Ovary (tissue), 10 donors: Measurements from ENCODE around the gene TASOR. TPM values are rescaled to one million over a fixed set of nuclear protein-coding genes. Genes with fewer than 3 reads are reported as not detected.

Source experiments
- DNase-seq, 5 donors: peaks; one replicate each; pipeline ENCODE4 v3.0.0-alpha.2; 2019 to 2020
- H3K27ac ChIP-seq, 2 donors: fragments of 200-600 bp; one replicate each; pipeline versions ENCODE4 v1.5.1 to v1.8.0; 2019 to 2022
- H3K27me3 ChIP-seq: fragments of 200-600 bp; one replicate; pipeline ENCODE4 v1.8.0; 2022
- H3K36me3 ChIP-seq: fragments of 200-600 bp; sonication (generic); one replicate; pipeline ENCODE4 v1.5.1; 2019
- H3K4me1 ChIP-seq: one replicate; pipeline ENCODE4 v1.8.1; 2013; ENCODE audit warnings: mild to moderate bottlenecking, moderate library complexity; ENCODE audit not compliant: insufficient read depth
- H3K4me3 ChIP-seq: fragments of 200-600 bp; sonication (generic); one replicate; pipeline ENCODE4 v1.5.1; 2017
- H3K9me3 ChIP-seq, 2 donors: fragments of 200-600 bp in 1 of 2; sonication (generic) in 1 of 2; one replicate each; pipeline versions ENCODE4 v1.5.1 to v1.8.1; 2013 to 2019; ENCODE audit warnings: mild to moderate bottlenecking in 1 of 2, moderate library complexity in 1 of 2
- CTCF ChIP-seq, 3 donors: fragments of 450-650 bp in 2 of 3; fragments of 200-600 bp in 1 of 3; IDR thresholded peaks; one replicate each; pipeline versions ENCODE4 v1.5.1 to v1.8.0; 2016 to 2022; ENCODE audit warnings: antibody characterized with exemption in 3 of 3, mild to moderate bottlenecking in 1 of 3
- EP300 ChIP-seq: sonication (generic); formaldehyde crosslinking; IDR thresholded peaks from one replicate; pipeline ENCODE4 v1.6.1; 2017; ENCODE audit warnings: antibody characterized with exemption
- POLR2A ChIP-seq: fragments of 450-650 bp; IDR thresholded peaks from one replicate; pipeline ENCODE4 v1.6.1; 2017; ENCODE audit warnings: antibody characterized with exemption, mild to moderate bottlenecking, moderate library complexity
- WGBS, 3 donors: extraction: QIAGEN DNeasy Blood & Tissue Kit in 1 of 3; methylation state at CpG; one replicate each; pipeline versions ENCODE4 v1.1.5 to v1.1.7; 2013 to 2017; 5-methylcytosine and 5-hydroxymethylcytosine counted together
- intact Hi-C, 4 donors: fragments of 100-400 bp; cut with DNase I; formaldehyde crosslinking; loops; one replicate each; pipeline versions ENCODE4 v1.11.0 to v1.15.1; 2022 to 2023
- long read RNA-seq, 3 donors: library from polyadenylated mRNA in 2 of 3; unstranded in 2 of 3; transcript quantifications; one replicate each; pipeline ENCODE4 v2.0.0 and lab custom pipeline, GENCODE V29; 2021 to 2026
- polyA plus RNA-seq, 2 donors: library from polyadenylated mRNA; stranded (reverse); fragments of 200-250 nt in 1 of 2; fragments of 350-450 nt in 1 of 2; fragmentation: Illumina TruSeq in 1 of 2; extraction: RNeasy Lipid Tissue Mini Kit (QIAGEN cat#74804) in 1 of 2; gene quantifications; one replicate each; pipeline ENCODE4 v1.2.3, GENCODE V29; 2013 to 2014
- total RNA-seq, 7 donors: library from RNA; depleted of rRNA in 2 of 7; stranded (reverse); fragments of >200 nt in 2 of 7; fragmentation: NEBNext Ultra II Directional in 3 of 7; extraction: Animal tissue kit (Norgen Biotek cat#: 25700) in 3 of 7; gene quantifications; one replicate each; pipeline versions ENCODE4 v1.1.0 to v1.2.4, GENCODE V29; 2016 to 2023
- donor health status: DM: no; HTN: no; CAD: no; lungs with moderate emphysema.
- donor health status: DM: no; HTN: no; CAD: no.
- donor health status: Bipolar disorder and iron deficiency.
- donor health status: DM: yes; HTN: yes; CAD: no.
- donor health status: DM: no; HTN: no; CAD: no.
- donor health status: DM: yes; HTN: yes; CAD: no.

The TASOR gene
- total RNA-seq (10 to 100 TPM; 59.6 to 95.5 (median 66.1) TPM), polyA plus RNA-seq (10 to 100 TPM; 27.3 to 40.7 TPM)
- long read RNA-seq, donor 1, partial matches to known transcripts = 10 of 19 reads
- long read RNA-seq, donor 1, other reads (novel, unspliced or antisense) = 9 of 19 reads
- long read RNA-seq, donor 2, full-length matches to known transcripts = 6 of 33 reads
- long read RNA-seq, donor 2, partial matches to known transcripts = 27 of 33 reads
- long read RNA-seq, donor 2, other reads (novel, unspliced or antisense) = 0 of 33 reads
- long read RNA-seq, donor 3, full-length matches to known transcripts = 6 of 26 reads
- long read RNA-seq, donor 3, partial matches to known transcripts = 8 of 26 reads
- long read RNA-seq, donor 3, other reads (novel, unspliced or antisense) = 12 of 26 reads

- 13 to 62% (median 23%) methylated on average over 25 to 68 of the region's 68 CpGs for WGBS, 3 donors
- peak within 1 kb of the TSS; percentile 99 to 100 for H3K27ac ChIP-seq
- no peaks in the 10 kb centered on the region for H3K36me3 ChIP-seq
- H3K9me3 ChIP-seq = no peaks in the 10 kb centered on the region
- H3K4me1 ChIP-seq = peaks cover 3% of the 10 kb centered on the region
- peak; percentile 81 to 91 (median 87) for DNase-seq
- H3K4me3 ChIP-seq = peak within 1 kb of the TSS; percentile 56
- intact Hi-C loops = no loop called here
- TF ChIP-seq CTCF (IDR thresholded peaks at IDR 0.05) (no peak), POLR2A (peak; percentile 75)
- no peaks in the 10 kb centered on the region for H3K27me3 ChIP-seq
These were observed at the start of gene TASOR for GRCh38 chr3:56683122-56683817. TASOR (minus strand) TSS chr3:56683265; CDS start chr3:56683006, 259 bp downstream.

GRCh38 chr3:56732109-56732508, 49.0 kb upstream of the TASOR start:
- Histone ChIP-seq H3K4me1 (no peaks in the 10 kb centered on the region), H3K9me3 (no peaks in the 10 kb centered on the region), H3K27me3 (no peaks in the 10 kb centered on the region), H3K36me3 (no peaks in the 10 kb centered on the region), H3K4me3 (no peak overlapping the region), H3K27ac (no peak overlapping the region)
- 96% methylated on average over 8 of the region's 8 CpGs for WGBS, 3 donors
- no peak for DNase-seq
- intact Hi-C loops = no loop called here
- TF ChIP-seq EP300 = no peak
- TF ChIP-seq CTCF (IDR thresholded peaks at IDR 0.05) = no peak
- TF ChIP-seq POLR2A = no peak

GRCh38 chr3:56725175-56725574, 42.1 kb upstream of the TASOR start:
- H3K27me3 ChIP-seq = no peaks in the 10 kb centered on the region
- intact Hi-C loops = no loop called here
- no peaks in the 10 kb centered on the region for H3K36me3 ChIP-seq
- no peak overlapping the region for H3K27ac ChIP-seq
- 89 to 94% (median 89%) methylated on average over 3 of the region's 3 CpGs for WGBS, 3 donors
- TF ChIP-seq CTCF (IDR thresholded peaks at IDR 0.05) = no peak
- no peak for TF ChIP-seq EP300
- TF ChIP-seq POLR2A = no peak
- H3K4me1 ChIP-seq = no peaks in the 10 kb centered on the region
- H3K9me3 ChIP-seq = no peaks in the 10 kb centered on the region
- no peak overlapping the region for H3K4me3 ChIP-seq
- no peak for DNase-seq

- intact Hi-C loops = no loop called here
- Histone ChIP-seq H3K9me3 (no peaks in the 10 kb centered on the region), H3K27me3 (no peaks in the 10 kb centered on the region), H3K27ac (no peak overlapping the region), H3K4me3 (no peak overlapping the region), H3K36me3 (no peaks in the 10 kb centered on the region), H3K4me1 (no peaks in the 10 kb centered on the region)
- no peak for TF ChIP-seq EP300
- no peak for TF ChIP-seq POLR2A
- no peak for TF ChIP-seq CTCF (IDR thresholded peaks at IDR 0.05)
- no peak for DNase-seq
- 95 to 98% (median 97%) methylated on average over 3 of the region's 3 CpGs for WGBS, 3 donors
These were observed 41.6 kb upstream of the TASOR start for GRCh38 chr3:56724676-56725075.
